ENCODE data around the gene PTPRD. TPM values are rescaled to one million over a fixed set of nuclear protein-coding genes. Genes with fewer than 3 reads are reported as not detected.

Gene PTPRD
- total RNA-seq, 1 donor from 2014 or later = 532 TPM

- TF ChIP-seq CTCF (IDR thresholded peaks at IDR 0.05; ENCODE audit: partially characterized antibody, unreplicated experiment) = no peak
- peaks cover 8% of the 10 kb centered on the region for H3K27me3 Mint-ChIP-seq (ENCODE audit: unreplicated experiment)
- no peak overlapping the region for H3K27ac Mint-ChIP-seq (ENCODE audit: unreplicated experiment)
- no peaks in the 10 kb centered on the region for H3K36me3 Mint-ChIP-seq (ENCODE audit: unreplicated experiment)
- H3K4me1 Mint-ChIP-seq (ENCODE audit: low read depth, unreplicated experiment) = peaks cover 12% of the 10 kb centered on the region
- peaks cover 11% of the 10 kb centered on the region for H3K9me3 Mint-ChIP-seq (ENCODE audit: unreplicated experiment)
- H3K4me3 Mint-ChIP-seq (ENCODE audit: unreplicated experiment) = no peak overlapping the region
- no peak for DNase-seq
Measured at GRCh38 chr9:8640761-8641160, 1972.0 kb downstream of the PTPRD start.

GRCh38 chr9:8637626-8638025, 1975.2 kb downstream of the PTPRD start:
- no peak overlapping the region for H3K27ac Mint-ChIP-seq (ENCODE audit: unreplicated experiment)
- no peaks in the 10 kb centered on the region for H3K36me3 Mint-ChIP-seq (ENCODE audit: unreplicated experiment)
- H3K9me3 Mint-ChIP-seq (ENCODE audit: unreplicated experiment) = peaks cover 2% of the 10 kb centered on the region
- peaks cover 8% of the 10 kb centered on the region for H3K4me1 Mint-ChIP-seq (ENCODE audit: low read depth, unreplicated experiment)
- no peak for TF ChIP-seq CTCF (IDR thresholded peaks at IDR 0.05; ENCODE audit: partially characterized antibody, unreplicated experiment)
- H3K4me3 Mint-ChIP-seq (ENCODE audit: unreplicated experiment) = no peak overlapping the region
- peaks cover 5% of the 10 kb centered on the region for H3K27me3 Mint-ChIP-seq (ENCODE audit: unreplicated experiment)
- DNase-seq = no peak

GRCh38 chr9:8633784-8634183, 1979.0 kb downstream of the PTPRD start:
- Mint-ChIP-seq H3K27ac (ENCODE audit: unreplicated experiment) (no peak overlapping the region), H3K36me3 (ENCODE audit: unreplicated experiment) (no peaks in the 10 kb centered on the region)

GRCh38 chr9:8632493-8632892, 1980.3 kb downstream of the PTPRD start:
- DNase-seq = no peak
- H3K9me3 Mint-ChIP-seq (ENCODE audit: unreplicated experiment) = no peaks in the 10 kb centered on the region
- H3K27ac Mint-ChIP-seq (ENCODE audit: unreplicated experiment) = no peak overlapping the region
- no peak for TF ChIP-seq CTCF (IDR thresholded peaks at IDR 0.05; ENCODE audit: partially characterized antibody, unreplicated experiment)
- no peaks in the 10 kb centered on the region for H3K27me3 Mint-ChIP-seq (ENCODE audit: unreplicated experiment)
- no peaks in the 10 kb centered on the region for H3K36me3 Mint-ChIP-seq (ENCODE audit: unreplicated experiment)
- no peak overlapping the region for H3K4me3 Mint-ChIP-seq (ENCODE audit: unreplicated experiment)
- peaks cover 2% of the 10 kb centered on the region for H3K4me1 Mint-ChIP-seq (ENCODE audit: low read depth, unreplicated experiment)

More at GRCh38 chr9:8633784-8634183, 1979.0 kb downstream of the PTPRD start:
- Mint-ChIP-seq H3K27me3 (ENCODE audit: unreplicated experiment) (no peaks in the 10 kb centered on the region), H3K4me3 (ENCODE audit: unreplicated experiment) (no peak overlapping the region), H3K9me3 (ENCODE audit: unreplicated experiment) (no peaks in the 10 kb centered on the region), H3K4me1 (ENCODE audit: low read depth, unreplicated experiment) (no peaks in the 10 kb centered on the region)
- no peak for TF ChIP-seq CTCF (IDR thresholded peaks at IDR 0.05; ENCODE audit: partially characterized antibody, unreplicated experiment)
- no peak for DNase-seq

GRCh38 chr9:8628791-8629190, 1984.0 kb downstream of the PTPRD start:
- Mint-ChIP-seq H3K4me3 (ENCODE audit: unreplicated experiment) (no peak overlapping the region), H3K36me3 (ENCODE audit: unreplicated experiment) (no peaks in the 10 kb centered on the region), H3K4me1 (ENCODE audit: low read depth, unreplicated experiment) (peaks cover 2% of the 10 kb centered on the region), H3K27me3 (ENCODE audit: unreplicated experiment) (no peaks in the 10 kb centered on the region), H3K9me3 (ENCODE audit: unreplicated experiment) (no peaks in the 10 kb centered on the region), H3K27ac (ENCODE audit: unreplicated experiment) (no peak overlapping the region)
- DNase-seq = no peak
- no peak for TF ChIP-seq CTCF (IDR thresholded peaks at IDR 0.05; ENCODE audit: partially characterized antibody, unreplicated experiment)
